ENCODE data around the gene ERCC8. TPM values are rescaled to one million over a fixed set of nuclear protein-coding genes. Genes with fewer than 3 reads are reported as not detected.

ERCC8 gene
- total RNA-seq, 1 experiment from 2014 or later = 15.1 TPM

DNA sequence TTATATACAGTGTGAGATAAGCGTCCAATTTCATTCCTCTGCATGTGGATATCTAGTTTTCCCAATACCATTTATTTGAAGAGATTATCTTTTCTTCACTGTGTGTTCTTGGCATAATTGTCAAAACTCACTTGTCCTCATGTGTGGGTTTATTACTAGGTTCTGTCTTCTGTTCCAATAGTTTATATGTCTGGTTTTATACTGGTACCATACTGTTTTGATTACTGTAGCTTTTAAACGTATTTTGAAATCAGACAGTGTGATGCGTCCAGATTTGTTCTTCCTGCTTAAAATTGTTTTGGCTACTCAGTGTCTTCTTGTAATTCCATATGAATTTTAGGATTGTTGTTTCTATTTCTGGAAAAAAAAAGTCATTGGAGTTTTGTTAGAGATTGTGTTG, 10.4 kb upstream of the ERCC8 start:
- H4K20me1 ChIP-seq (ENCODE audit: insufficient read depth) = no peaks in the 10 kb centered on the region
- no peak overlapping the region for H3K9ac ChIP-seq (ENCODE audit: low read length)
- H3K36me3 ChIP-seq (ENCODE audit: control insufficient read depth in 1 of 2, insufficient read depth in 2 of 2, low read length in 2 of 2) = no peaks in the 10 kb centered on the region; a peak in 1 of 4 replicates
- no peaks in the 10 kb centered on the region for H3K9me2 ChIP-seq (ENCODE audit: insufficient read depth)
- TF ChIP-seq YY1 (IDR thresholded peaks at IDR 0.05; ENCODE audit: extremely low read depth, insufficient replicate concordance, low read depth, low read length) (no peak), SRF (IDR thresholded peaks at IDR 0.05; ENCODE audit: low read depth) (no peak), CBX3 (IDR thresholded peaks at IDR 0.05; ENCODE audit: low read depth) (peak; percentile 32; the same call in 1 of the 2 replicates), ELF1 (IDR thresholded peaks at IDR 0.05; ENCODE audit: borderline replicate concordance, low read depth) (no peak), EGR1 (IDR thresholded peaks at IDR 0.05; ENCODE audit: low read depth) (no peak), JUND (IDR thresholded peaks at IDR 0.05) (no peak), ZNF274 (IDR thresholded peaks at IDR 0.05; ENCODE audit: low read depth, low read length) (no peak)
- H3K4me2 ChIP-seq (ENCODE audit: low read length) = no peak overlapping the region
- H3K27ac ChIP-seq (ENCODE audit: low read depth, low read length) = no peak overlapping the region
- no peaks in the 10 kb centered on the region; a peak in 1 of 4 replicates for H3K4me1 ChIP-seq (ENCODE audit: control insufficient read depth in 1 of 2, insufficient read depth in 2 of 2, low read length in 2 of 2)
- no peak overlapping the region for H3K4me3 ChIP-seq (replicated peaks in 1 of 2; ENCODE audit: low read depth in 1 of 2, low read length in 2 of 2)
- intact Hi-C loops (cut with micrococcal nuclease) = loop anchor here (5.0 to 10.0 kb wide), 3 partner anchors 97 to 1190 kb away; partner anchors contain the start of gene SMIM15
- ATAC-seq (no peak), DNase-seq (ENCODE audit: low read depth, low spot score) (no peak)
- no TSS peak for BruUV-seq (replicated peaks)
- RAD21 ChIA-PET (ENCODE audit: low non-redundant PET in 1 of 2, low total read pairs in 2 of 2, uncharacterized antibody in 2 of 2, unreplicated experiment in 2 of 2) = no interaction called here
- POLR2A ChIA-PET = no interaction called here
- peaks cover 91% of the 10 kb centered on the region for H3K79me2 ChIP-seq (ENCODE audit: insufficient read depth, low read length)
- CTCF ChIA-PET = no interaction called here
- no peaks in the 10 kb centered on the region for H3K27me3 ChIP-seq (ENCODE audit: insufficient read depth, low read length)
- H3K9me3 ChIP-seq (ENCODE audit: control insufficient read depth in 1 of 2, insufficient read depth in 1 of 2, low read depth in 1 of 2, low read length in 2 of 2) = peaks cover 0 to 9% of the 10 kb centered on the region in 2 experiments; a peak in 1 of 4 replicates
- no peak overlapping the region for H2AFZ ChIP-seq (ENCODE audit: low read depth, low read length, poor library complexity, severe bottlenecking)

DNA sequence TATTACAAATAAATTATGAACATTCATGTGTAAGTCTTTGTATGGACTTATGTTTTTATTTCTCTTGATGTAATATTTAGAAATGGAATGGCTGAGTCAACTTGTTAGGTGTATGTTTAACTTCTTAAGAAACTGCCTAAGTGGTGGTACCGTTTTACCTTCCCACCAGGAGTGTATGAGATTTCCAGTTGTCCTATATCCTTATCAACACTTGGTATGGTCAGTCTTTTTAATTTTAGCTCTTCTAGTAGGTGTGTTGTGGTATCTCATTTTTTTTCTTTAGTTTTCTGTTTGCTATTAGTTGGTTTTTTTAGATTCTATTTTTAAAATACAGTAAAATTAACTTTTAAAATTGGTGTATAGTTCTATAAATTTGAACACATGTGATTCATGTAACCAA, 3.9 kb upstream of the ERCC8 start:
- DNase-seq (ENCODE audit: low read depth, low spot score) (no peak), ATAC-seq (no peak)
- Histone ChIP-seq H3K79me2 (ENCODE audit: insufficient read depth, low read length) (peaks cover 91% of the 10 kb centered on the region), H3K9ac (ENCODE audit: low read length) (no peak overlapping the region), H3K9me2 (ENCODE audit: insufficient read depth) (no peaks in the 10 kb centered on the region), H3K36me3 (ENCODE audit: control insufficient read depth in 1 of 2, insufficient read depth in 2 of 2, low read length in 2 of 2) (no peaks in the 10 kb centered on the region), H3K4me2 (ENCODE audit: low read length) (no peak overlapping the region), H3K4me3 (replicated peaks in 1 of 2; ENCODE audit: low read depth in 1 of 2, low read length in 2 of 2) (no peak overlapping the region), H3K27me3 (ENCODE audit: insufficient read depth, low read length) (no peaks in the 10 kb centered on the region), H3K9me3 (ENCODE audit: control insufficient read depth in 1 of 2, insufficient read depth in 1 of 2, low read depth in 1 of 2, low read length in 2 of 2) (no peaks in the 10 kb centered on the region), H3K4me1 (ENCODE audit: control insufficient read depth in 1 of 2, insufficient read depth in 2 of 2, low read length in 2 of 2) (peaks cover 8 to 10% of the 10 kb centered on the region in 2 experiments; a peak in 2 of 4 replicates), H4K20me1 (ENCODE audit: insufficient read depth) (no peaks in the 10 kb centered on the region), H3K27ac (ENCODE audit: low read depth, low read length) (no peak overlapping the region), H2AFZ (ENCODE audit: low read depth, low read length, poor library complexity, severe bottlenecking) (no peak overlapping the region)
- ChIA-PET CTCF (no interaction called here), POLR2A (no interaction called here), RAD21 (ENCODE audit: low non-redundant PET in 1 of 2, low total read pairs in 2 of 2, uncharacterized antibody in 2 of 2, unreplicated experiment in 2 of 2) (no interaction called here)
- intact Hi-C loops (cut with micrococcal nuclease) = no loop called here
- no TSS peak for BruUV-seq (replicated peaks)
- TF ChIP-seq ZNF274 (IDR thresholded peaks at IDR 0.05; ENCODE audit: low read depth, low read length) = no peak
- no peak for TF ChIP-seq SIN3A (IDR thresholded peaks at IDR 0.05; ENCODE audit: low read depth)
- TF ChIP-seq EZH2phosphoT487 (IDR thresholded peaks at IDR 0.05; ENCODE audit: borderline replicate concordance) = no peak
- no peak for TF ChIP-seq RAD21 (IDR thresholded peaks at IDR 0.05; ENCODE audit: low read depth)
- TF ChIP-seq, protein P1, sequence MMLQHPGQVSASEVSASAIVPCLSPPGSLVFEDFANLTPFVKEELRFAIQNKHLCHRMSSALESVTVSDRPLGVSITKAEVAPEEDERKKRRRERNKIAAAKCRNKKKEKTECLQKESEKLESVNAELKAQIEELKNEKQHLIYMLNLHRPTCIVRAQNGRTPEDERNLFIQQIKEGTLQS (IDR thresholded peaks at IDR 0.05) = no peak
- TF ChIP-seq, protein P2, sequence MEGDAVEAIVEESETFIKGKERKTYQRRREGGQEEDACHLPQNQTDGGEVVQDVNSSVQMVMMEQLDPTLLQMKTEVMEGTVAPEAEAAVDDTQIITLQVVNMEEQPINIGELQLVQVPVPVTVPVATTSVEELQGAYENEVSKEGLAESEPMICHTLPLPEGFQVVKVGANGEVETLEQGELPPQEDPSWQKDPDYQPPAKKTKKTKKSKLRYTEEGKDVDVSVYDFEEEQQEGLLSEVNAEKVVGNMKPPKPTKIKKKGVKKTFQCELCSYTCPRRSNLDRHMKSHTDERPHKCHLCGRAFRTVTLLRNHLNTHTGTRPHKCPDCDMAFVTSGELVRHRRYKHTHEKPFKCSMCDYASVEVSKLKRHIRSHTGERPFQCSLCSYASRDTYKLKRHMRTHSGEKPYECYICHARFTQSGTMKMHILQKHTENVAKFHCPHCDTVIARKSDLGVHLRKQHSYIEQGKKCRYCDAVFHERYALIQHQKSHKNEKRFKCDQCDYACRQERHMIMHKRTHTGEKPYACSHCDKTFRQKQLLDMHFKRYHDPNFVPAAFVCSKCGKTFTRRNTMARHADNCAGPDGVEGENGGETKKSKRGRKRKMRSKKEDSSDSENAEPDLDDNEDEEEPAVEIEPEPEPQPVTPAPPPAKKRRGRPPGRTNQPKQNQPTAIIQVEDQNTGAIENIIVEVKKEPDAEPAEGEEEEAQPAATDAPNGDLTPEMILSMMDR (IDR thresholded peaks at IDR 0.05 in 2 of 3, conservative IDR thresholded peaks at IDR 0.05 in 1 of 3; ENCODE audit: borderline replicate concordance in 1 of 3, insufficient read depth in 1 of 3, low read depth in 2 of 3, low read length in 2 of 3) = no peak
- TF ChIP-seq, protein P3, sequence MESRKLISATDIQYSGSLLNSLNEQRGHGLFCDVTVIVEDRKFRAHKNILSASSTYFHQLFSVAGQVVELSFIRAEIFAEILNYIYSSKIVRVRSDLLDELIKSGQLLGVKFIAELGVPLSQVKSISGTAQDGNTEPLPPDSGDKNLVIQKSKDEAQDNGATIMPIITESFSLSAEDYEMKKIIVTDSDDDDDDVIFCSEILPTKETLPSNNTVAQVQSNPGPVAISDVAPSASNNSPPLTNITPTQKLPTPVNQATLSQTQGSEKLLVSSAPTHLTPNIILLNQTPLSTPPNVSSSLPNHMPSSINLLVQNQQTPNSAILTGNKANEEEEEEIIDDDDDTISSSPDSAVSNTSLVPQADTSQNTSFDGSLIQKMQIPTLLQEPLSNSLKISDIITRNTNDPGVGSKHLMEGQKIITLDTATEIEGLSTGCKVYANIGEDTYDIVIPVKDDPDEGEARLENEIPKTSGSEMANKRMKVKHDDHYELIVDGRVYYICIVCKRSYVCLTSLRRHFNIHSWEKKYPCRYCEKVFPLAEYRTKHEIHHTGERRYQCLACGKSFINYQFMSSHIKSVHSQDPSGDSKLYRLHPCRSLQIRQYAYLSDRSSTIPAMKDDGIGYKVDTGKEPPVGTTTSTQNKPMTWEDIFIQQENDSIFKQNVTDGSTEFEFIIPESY (IDR thresholded peaks at IDR 0.05; ENCODE audit: extremely low read depth, insufficient replicate concordance, low read length) = no peak
- TF ChIP-seq FOSL1 (IDR thresholded peaks at IDR 0.05; ENCODE audit: low read depth) = no peak
